Suprapubic skin (tissue), 3 donors: ENCODE results near the gene SLC8A1.

ENCODE experiments used
- CTCF ChIP-seq, 2 donors: fragments of 200-600 bp in 1 of 2; fragments of 450-650 bp in 1 of 2; sonication (generic) in 1 of 2; IDR thresholded peaks; one replicate each; pipeline ENCODE4 v1.5.1; 2016 to 2019; ENCODE audit warnings: antibody characterized with exemption in 2 of 2, mild to moderate bottlenecking in 1 of 2, moderate library complexity in 1 of 2
- POLR2A ChIP-seq, 2 donors: fragments of 450-650 bp; IDR thresholded peaks; one replicate each; pipeline ENCODE4 v1.6.1; 2017; ENCODE audit warnings: antibody characterized with exemption in 2 of 2, mild to moderate bottlenecking in 2 of 2, moderate library complexity in 2 of 2

GRCh38 chr2:40254611-40255010 is 197.3 kb downstream of the SLC8A1 start:
- TF ChIP-seq CTCF (IDR thresholded peaks at IDR 0.05) (no peak), POLR2A (IDR thresholded peaks at IDR 0.05) (no peak)
